ENCODE measurements around the gene ITPRIPL2.
A peak's percentile ranks its signal among the peaks of the same experiment; 100 is the strongest.

The ITPRIPL2 gene

DNA sequence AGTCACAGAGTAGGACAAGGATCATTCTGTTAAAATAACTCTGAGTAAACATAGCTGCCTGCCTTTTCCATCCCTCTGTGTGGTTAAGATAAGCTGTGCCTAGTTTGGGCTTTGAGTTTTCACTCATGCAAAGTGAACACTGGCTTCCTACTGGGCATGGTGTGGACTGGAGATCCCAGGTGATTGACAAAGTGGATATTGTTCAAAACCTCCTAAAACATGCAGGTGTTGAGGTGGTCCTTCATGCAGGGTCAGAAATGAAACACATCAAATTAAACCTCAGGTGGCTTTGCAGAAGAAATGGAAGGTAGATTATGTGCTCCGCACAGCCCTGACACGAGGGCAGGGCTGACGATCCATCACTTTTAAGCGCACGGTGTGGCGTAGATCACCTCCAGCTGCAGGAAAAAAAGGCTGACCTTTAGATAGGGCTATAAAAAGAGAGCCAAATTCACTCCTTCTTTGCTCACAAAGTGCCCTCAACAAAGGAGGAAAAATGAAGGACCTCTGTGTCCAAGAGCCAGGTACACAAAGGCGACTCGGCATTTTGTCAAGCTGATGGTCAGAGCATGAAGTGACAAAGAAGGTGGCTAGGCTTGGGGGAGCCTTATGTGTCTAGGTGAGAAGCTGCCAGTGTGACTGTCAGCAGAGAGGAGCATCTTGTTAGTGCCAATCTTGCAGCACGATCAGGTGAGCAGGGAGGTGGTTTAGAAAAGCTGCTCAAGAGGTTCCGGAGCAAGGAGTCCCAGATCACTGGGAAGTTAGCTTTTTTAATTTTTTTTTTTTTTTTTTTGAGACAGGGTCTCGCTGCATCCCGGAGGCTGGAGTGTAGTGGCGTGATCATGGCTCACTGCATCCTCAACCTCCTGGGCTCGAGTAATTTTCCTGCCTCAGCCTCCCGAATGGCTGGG lies 19.9 kb upstream of the ITPRIPL2 start:
- DNase-seq: no peak

DNA sequence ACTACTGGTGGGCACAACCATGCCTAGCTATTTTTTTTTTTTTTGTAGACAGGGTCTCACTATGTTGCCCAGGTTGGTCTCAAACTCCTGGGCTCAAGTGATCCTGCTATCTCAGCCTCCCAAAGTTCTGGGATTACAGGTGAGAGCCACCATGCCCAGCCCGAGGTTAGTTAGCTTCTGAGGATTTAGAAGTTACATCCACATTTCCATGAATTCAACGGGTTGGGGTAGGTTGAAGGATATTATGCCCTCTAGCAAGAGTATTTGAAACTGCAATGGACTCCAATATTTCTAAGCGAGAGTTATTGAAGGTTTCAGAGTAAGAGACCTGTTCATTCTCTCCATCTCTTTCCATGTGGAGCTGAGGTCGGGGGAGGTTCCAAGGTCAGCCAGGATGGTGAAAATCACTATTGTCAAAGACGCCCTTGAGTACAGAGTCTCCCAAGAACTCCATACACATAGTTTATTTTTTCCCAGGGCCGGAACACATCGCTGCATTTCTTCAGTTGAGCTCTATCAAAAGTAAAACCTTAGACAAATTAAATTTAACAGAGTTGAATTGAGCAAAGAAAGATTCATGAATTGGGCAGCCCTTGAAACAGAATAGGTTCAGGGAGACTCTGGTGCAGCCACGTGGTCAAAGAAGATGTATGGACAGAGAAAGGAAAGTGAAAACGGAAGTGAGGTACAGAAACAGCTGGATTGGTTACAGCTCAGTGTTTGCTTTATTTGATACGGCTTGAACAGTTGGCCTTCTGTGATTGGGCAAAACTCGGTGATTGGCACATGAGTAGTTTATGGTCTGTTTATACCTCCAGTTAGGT lies 19.0 kb upstream of the ITPRIPL2 start:
- no peak for DNase-seq

DNA sequence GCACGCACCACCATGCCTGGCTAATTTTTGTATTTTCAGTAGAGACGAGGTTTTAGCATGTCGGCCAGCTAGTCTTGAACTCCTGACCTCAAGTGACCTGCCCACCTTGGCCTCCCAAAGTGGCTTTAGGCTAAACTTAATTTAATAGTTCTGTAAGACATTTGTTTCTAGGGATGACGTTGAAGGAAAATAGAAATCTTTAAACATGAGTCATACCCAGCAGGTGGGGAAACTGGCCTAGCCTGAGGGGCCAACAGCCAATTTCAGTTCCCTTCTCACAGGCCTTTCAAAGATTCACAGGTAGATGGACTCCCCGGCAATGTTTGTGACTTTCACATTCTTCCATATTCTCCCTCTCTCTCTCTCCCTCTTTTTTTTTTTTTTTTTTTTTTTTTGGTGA lies 18.1 kb upstream of the ITPRIPL2 start:
- DNase-seq: no peak

DNA sequence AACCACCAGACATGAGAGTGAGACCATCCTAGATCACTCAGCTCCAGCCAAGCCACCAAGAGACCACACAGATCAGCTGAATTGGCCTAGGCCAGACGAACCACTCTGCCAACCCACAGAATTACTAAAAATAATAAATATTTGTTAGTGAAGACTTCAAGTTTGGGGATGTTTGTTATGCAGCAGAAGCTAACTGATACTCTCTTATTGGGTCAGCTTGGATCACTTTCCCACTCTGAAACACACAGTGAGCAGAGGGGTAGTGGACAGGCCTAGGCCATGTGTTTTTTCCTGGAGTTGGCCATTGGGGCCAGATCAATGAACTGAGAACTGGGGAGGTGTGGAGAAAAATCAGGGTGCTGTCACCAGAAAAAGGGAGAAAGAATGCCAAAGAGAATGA lies 15.6 kb upstream of the ITPRIPL2 start:
- DNase-seq: no peak

DNA sequence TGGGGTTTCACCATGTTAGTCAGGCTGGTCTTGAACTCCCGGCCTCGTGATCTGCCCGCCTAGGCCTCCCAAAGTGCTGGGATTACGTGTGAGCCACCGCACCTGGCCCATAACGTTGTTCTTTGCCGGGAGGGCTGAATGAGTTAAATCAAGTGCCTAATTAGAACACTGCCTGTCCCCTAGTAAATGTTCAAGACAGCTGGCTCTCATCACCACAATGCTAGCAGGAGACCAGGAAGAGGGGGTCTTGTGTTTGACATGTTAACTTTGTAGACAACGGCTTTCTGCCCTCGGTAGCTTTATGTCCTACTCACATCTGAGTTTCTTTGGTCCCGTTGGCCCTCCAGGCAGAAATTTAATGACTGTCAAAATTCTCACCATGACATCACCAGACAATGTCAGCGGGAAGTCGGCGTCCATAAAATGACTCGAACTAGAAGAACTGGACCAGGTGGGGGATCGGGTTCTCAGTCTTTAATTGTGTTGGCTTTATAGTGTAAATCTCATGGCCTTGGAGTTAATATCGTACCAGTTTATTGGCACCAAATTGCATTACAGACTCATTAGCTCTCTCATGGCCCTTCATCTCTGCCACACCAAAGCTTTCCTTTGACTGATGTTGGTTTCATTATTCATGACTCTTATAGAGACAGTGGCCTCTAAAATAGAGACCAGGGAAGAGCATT lies 11.4 kb upstream of the ITPRIPL2 start:
- DNase-seq: no peak

DNA sequence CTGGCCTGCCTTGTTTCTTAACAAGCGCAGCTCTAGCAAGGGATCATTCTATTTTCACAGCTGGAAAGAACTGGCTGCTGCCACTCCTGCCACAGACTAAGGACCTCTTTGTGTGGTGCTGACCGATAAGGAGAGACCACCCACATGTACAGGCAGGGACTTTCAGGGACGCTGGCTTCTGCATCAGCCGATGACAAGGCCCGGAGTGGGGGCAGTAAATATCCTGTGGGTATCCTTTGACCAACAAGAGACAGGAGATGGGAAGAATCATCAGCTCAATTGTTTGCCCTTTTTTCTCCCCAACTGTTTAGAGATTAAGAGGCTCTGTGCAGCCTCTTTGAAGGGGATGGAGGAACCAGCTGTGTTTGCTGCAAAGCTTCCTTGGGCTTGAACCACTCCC lies 9.2 kb upstream of the ITPRIPL2 start:
- DNase-seq: no peak

DNA sequence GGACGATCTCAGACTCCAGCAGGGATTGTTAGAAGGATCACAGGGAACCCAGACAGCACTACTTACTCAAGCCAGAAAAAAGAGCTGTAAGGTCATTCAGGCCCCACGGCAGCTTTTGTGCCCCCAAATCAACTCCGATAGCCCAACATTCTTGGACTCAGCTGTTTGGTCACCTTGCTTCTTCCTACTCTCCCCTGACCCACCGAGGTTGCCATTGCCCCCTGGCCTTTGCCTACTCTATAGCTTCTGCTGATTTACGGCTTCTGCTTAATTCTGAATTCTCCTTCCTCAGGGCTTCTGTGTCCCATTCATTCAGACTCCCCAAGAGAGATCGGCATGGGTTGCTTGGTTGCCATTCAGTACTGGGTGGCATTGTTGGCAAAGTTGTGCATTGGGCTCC lies 8.6 kb upstream of the ITPRIPL2 start:
- DNase-seq: no peak

DNA sequence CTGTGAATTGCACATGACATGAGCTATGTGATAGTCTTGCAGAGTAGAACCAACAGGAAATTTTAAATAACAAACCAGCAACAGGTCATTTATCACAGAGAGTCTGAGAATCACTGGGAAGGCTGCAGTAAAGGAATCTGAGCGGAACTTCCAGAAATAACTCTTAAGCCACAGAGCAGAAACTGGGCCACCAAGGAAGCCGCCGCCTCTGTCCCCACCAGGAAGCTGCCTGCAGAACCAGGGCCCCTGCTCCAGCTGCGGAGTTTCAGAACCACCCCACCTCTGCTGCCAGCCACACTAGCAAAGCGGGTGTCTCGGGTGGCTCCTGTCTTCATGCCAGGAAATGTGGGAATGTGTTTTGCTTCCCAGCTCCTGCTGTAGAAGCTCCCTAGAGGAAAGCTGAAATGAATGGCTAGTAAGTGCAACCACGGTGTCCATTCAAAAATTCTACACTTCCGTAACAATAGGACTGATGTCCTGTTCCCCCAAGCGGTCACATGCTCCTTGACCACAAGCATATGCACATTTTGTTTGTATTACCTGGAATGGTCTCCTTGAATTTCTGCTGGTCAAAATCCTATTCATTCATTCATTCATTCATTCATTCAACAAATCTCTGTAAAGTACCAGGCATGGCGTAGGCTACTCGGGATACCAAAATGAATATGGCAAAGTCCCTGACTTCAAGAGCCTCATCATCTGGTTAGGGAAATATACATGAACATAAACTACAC lies 7.7 kb upstream of the ITPRIPL2 start:
- DNase-seq: no peak

DNA sequence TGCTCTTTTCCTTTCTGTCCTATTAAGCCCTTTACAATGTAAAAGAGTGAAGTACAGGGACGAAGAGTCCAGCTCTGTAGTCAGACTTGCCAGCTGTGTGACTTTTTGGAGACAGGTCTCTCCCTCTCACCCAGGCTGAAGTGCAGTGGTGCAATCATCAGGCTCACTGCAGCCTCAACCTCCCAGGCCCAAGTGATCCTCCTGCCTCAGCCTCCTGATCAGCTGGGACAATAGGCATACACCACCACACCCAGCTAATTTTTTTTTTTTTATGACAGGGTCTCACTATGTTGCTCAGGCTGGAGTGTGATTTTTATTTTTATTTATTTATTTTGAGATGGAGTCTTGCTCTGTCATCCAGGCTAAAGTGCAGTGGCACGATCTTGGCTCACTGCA lies 7.1 kb upstream of the ITPRIPL2 start:
- DNase-seq: no peak

DNA sequence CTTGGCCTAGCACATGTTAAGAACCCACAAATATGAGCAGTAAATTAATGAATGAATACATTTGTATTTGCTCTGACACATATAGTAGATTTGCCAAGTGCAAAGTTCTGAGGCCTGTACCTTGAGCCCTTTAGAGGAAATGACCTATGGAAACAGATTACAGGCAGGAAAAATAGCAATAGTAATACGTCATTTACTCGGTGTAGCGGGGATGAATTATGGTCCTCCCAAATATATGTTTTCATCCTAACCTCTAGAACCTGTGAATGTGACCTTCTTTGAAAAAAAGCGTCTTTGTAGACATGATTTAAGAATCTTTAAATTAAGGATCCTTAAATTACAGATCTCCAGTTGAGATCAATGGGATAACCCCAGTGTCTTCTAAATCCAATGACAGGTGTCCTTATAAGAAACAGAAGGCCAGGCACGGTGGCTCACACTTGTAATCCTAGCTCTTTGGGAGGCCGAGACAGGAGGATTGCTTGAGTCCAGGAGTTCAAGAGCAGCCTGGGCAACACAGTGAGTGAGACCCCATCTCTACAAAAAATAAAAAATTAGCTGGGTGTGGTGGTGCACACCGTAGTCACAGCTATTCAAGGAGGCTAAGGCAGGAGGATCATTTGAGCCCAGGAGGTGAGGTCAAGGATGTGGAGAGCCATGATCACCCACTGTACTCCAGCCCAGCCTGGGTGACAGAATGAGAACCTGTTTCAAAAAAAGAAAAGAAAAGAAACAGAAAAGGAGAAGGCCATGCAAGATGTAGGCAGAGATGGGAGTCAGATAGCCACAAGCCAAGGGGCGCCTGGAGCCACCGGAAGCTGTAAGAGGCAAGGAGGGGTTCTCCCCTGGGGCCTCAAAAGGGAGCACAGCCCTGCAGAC lies 5.1 kb upstream of the ITPRIPL2 start:
- DNase-seq: no peak

DNA sequence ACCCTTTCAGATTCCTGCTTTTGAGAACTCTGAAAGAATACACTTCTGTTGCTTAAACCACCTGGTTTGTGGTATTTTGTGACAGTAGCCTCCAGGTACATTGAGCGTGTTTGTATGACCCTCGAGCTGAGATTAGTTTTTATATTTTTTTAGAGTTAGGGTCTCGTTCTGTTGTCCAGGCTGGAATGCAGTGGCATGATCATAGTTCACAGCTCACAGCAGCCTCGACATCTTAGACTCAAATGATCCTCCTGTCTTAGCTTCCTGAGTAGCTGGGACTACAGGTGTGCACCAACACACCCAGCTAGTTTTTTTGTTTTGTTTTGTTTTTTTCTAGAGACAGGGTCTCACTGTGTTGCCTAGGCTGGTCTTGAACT lies 4.5 kb upstream of the ITPRIPL2 start:
- no peak for DNase-seq

DNA sequence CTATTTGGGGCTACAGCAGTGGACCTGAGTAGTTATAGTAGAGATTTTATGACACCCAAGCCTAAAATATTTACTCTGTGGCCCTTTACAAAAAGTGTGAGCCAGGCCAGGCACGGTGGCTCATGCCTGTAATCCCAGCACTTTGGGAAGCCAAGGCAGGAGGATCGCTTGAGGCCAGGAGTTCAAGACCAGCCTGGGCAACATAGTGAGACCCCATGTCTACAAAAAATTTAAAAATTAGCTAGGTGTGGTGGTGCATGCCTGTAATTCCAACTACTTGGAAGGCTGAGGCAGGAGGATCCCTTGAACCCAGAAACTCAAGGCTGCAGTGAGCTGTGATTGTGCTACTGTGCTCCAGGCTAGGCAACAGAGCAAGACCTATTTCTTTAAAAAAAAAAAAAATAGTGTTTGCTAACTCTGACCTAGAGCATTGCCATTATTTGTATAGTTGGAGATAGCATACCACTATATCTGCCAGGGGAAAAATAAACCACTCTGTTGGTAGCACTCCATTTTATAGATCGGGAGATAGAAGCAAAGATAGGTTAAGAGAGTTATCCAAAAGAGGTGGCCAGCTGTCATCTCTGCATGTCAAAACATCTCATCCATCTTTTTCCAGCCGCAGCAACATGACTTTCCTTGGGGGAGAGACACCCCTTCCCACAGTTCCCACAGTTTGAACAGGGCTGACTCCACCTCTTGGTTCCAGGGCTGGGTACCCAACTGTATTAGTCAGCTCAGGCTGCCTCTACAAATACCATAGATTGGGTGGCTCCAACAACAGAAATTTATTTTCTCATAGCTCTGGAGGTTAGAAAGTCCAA lies 3.0 kb upstream of the ITPRIPL2 start:
- DNase-seq: no peak

DNA sequence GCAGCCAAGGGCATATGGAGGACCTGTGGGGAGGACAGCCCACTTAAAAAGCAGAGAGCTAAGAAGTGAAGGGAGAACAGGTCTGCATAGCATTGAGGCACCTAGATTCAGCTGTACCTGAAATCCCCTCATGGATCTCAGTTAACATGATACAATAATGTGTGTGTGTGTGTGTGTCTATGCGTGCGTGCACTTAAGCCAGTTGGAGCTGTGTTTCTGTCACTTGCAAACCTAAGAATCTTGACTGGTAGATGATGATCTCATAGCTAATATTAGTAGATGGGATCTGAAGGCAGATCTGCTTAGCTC lies 1.7 kb upstream of the ITPRIPL2 start:
- no peak for DNase-seq

DNA sequence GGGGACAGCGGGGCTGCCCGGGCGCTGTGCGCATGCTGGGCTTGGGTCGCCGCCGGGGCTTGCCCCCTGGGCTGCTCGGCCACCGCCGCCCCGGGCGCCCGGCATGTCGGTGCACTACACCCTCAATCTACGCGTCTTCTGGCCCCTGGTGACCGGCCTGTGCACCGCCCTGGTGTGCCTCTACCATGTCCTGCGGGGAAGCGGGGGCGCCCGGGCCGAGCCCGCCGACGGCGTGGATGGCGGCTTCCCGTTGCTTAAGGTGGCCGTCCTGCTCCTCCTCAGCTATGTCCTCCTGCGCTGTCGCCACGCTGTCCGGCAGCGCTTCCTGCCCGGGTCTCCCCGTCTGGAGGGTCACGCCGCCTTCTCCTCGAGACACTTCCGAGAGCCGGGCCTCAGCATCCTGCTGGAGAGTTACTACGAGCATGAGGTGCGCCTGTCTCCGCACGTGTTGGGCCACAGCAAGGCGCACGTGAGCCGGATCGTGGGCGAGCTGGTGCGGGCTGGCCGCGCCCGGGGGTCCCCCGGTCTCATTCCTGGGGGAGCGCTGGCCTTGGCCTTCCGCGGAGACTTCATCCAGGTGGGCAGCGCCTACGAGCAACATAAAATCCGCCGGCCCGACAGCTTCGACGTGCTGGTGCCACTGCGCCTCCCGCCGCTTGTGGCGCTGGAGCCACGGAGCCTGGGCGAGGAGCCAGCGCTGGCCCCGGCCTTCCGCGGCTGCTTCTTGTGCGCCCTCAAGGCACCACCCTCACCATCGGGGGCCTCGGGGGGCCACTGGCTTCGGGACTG lies 789 bp downstream of the ITPRIPL2 start:
- DNase-seq: peak in 1 of 2 experiments; percentile 34

DNA sequence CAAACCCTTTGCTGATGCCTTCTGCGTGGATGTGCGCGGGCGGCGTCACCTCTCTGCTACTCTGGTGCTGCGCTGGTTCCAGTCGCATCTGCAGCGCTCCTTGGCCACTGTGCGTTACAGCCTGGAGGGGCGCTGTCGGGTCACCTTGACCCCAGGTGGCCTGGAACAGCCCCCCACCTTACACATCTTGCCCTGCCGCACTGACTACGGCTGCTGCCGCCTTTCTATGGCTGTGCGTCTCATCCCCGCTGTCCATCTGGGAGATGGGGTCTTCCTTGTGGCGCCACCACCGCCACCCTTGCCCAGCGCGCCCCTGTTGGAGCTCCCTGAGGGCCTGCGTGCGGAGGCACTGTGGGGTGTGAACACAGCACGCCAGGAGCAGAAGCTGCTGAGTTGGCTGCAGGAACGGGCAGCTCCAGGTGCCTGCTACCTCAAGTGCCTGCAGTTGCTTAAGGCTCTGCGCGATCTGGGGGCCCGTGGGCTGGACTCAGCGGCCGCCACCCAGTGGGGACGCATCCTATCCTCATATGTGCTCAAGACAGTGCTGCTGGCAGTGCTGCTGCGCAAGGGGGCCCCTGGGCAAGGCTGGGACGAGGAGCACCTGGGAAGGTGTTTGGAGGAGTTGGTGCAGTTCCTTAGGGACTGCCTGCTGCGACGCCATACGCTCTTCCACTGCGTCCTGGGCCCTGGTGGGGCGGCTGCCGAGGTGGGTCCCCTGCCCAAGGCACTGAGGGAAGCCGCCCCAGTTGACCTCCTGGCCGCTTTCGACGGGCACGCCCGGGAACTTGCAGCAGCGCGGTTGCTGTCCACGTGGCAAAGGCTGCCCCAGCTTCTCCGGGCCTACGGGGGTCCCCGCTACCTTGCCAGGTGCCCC lies 1.6 kb downstream of the ITPRIPL2 start:
- DNase-seq: no peak

DNA sequence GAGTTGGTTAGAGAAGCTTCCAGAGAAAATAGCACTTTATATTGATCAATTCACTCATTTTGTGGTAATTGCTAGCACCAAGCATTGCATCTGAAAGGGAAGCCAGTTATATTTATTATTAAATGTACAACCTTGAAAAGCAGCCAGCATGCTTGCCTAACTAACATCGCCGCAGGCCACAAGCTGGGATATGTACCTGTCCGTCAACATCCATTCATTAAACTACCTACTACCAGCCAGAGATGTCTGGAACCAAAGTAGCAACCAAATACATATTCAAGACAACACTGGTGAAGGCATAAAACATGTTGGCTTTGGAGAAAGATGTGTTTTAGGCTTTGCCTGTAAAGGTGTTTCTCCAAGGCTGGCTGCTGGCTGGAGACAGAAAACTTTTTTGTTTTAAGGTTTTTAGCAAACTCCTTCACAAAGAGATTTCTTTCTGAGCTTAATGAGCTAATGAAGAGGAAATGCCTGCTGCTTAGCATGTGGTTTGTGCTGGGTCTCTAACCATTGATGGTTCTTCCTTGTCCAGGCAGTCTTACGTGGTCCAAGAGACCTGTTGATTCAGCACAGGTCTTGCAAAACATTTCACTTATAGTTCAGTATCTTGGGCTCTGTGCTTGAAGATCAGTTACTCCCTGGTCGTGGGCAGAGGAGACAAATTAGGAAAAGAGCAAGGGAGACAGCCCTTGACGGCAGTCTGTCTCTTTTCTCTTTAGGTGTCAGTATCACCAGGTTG lies 3.1 kb downstream of the ITPRIPL2 start:
- DNase-seq: no peak

DNA sequence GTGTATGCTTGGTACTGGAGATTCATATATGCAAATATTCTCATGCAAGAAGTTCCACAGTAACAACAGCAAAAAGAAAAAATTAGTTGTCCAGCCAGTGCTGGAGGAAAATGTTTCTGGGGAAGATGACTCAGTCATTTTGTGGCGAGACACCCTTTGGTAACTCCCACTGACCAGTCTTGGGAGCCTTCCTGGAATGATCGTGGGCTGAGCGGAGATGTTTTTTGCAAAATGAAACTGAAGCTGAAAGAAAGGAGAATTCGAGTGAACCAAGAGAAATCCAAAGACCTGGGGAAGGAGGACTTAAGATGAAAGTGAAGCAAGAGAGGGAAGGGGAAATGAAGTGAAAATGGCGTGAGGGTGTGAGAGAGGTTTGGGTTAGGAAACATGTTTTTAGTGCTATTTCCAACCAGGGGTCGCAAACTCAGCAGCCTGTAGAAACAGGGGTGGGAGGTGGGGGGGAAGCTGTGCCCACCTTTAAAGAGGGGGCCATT lies 5.2 kb downstream of the ITPRIPL2 start:
- peak; percentile 47 to 63 for DNase-seq

DNA sequence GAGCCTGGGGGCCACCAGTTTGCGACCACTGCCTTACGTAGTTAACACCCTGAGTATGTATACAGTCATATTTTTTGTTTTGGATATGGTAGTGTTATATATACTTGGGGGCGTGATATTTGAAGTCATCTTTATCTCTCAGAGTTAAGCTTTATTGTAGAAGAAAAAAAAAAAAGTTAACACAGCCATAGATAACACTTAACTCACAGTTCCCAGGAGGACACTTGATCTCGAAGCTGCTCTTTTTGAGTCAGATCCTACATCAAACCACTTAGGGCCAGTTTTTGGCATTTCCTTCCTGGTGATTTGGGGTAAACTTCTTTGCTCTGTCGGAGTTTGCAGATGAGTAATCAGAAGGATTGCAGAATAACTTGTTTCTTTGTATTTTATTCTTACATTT lies 5.8 kb downstream of the ITPRIPL2 start:
- DNase-seq: no peak
